Peyer's patch (tissue), 4 donors: Measurements from ENCODE around the gene PRRT2. TPM values are rescaled to one million over a fixed set of nuclear protein-coding genes. Genes with fewer than 3 reads are reported as not detected.
"Not testable (repeated sequence)": the region's sequence is repeated elsewhere in the genome, so short reads cannot be mapped to it uniquely, and the experiment has no call there.

Experiments
- DNase-seq, 3 donors: peaks; one replicate each; pipeline ENCODE4 v3.0.0-alpha.2; 2017 to 2019
- H3K27ac ChIP-seq, 4 donors: fragments of 200-600 bp; sonication (generic); one replicate each; pipeline ENCODE4 v1.5.1; 2016 to 2019
- H3K27me3 ChIP-seq, 2 donors: fragments of 200-600 bp; sonication (generic); one replicate each; pipeline ENCODE4 v1.5.1; 2019
- H3K36me3 ChIP-seq, 3 donors: fragments of 200-600 bp; sonication (generic); one replicate each; pipeline ENCODE4 v1.5.1; 2016 to 2019
- H3K4me1 ChIP-seq, 4 donors: fragments of 200-600 bp; sonication (generic); one replicate each; pipeline ENCODE4 v1.5.1; 2016 to 2019
- H3K4me3 ChIP-seq, 4 donors: fragments of 200-600 bp; sonication (generic); 1 replicate in 3 of 4; 2 replicates in 1 of 4; pipeline ENCODE4 v1.5.1; 2016 to 2019; ENCODE audit warnings: mild to moderate bottlenecking in 1 of 4
- H3K9me3 ChIP-seq, 4 donors: fragments of 200-600 bp; sonication (generic); one replicate each; pipeline ENCODE4 v1.5.1; 2016 to 2019; ENCODE audit warnings: mild to moderate bottlenecking in 1 of 4
- CTCF ChIP-seq, 6 experiments: fragments of 450-650 bp in 4 of 6; fragments of 200-600 bp in 2 of 6; sonication (generic) in 1 of 6; IDR thresholded peaks; one replicate each; pipeline ENCODE4 v1.5.1; 2017 to 2019; ENCODE audit warnings: antibody characterized with exemption in 6 of 6, mild to moderate bottlenecking in 3 of 6, moderate library complexity in 1 of 6
- POLR2A ChIP-seq, 2 donors: fragments of 450-650 bp; IDR thresholded peaks; one replicate each; pipeline ENCODE4 v1.5.1; 2017; ENCODE audit warnings: antibody characterized with exemption in 2 of 2, mild to moderate bottlenecking in 2 of 2, moderate library complexity in 2 of 2
- total RNA-seq, 4 donors: library from RNA; depleted of rRNA; stranded (reverse); fragments of >200 nt; gene quantifications; one replicate each; pipeline ENCODE4 v1.1.0, GENCODE V29; 2016

The PRRT2 gene
- total RNA-seq, 4 donors from 2014 or later, result 0.95 to 3.3 (median 2.5) TPM; not detected in 1

GRCh38 chr16:29790183-29790948 is 21.6 kb upstream of the PRRT2 start, which contains the start of gene KIF22:
Gene KIF22, plus strand, starts transcription at chr16:29790751. Its CDS starts 9 bp downstream, at chr16:29790760.
- Histone ChIP-seq H3K27ac (peak within 1 kb of the TSS; percentile 73 to 88 (median 82)), H3K4me1 (peaks cover 0 to 23% (median 6%) of the 10 kb centered on the region in 4 donors), H3K36me3 (no peaks in the 10 kb centered on the region), H3K27me3 (no peaks in the 10 kb centered on the region), H3K9me3 (no peaks in the 10 kb centered on the region), H3K4me3 (peak within 1 kb of the TSS; percentile 78 to 93 (median 81))
- TF ChIP-seq POLR2A (IDR thresholded peaks at IDR 0.05), result peak; percentile 42 to 52
- peak; percentile 79 to 90 (median 84) for TF ChIP-seq CTCF (IDR thresholded peaks at IDR 0.05)
- peak; percentile 99 to 100 (median 100) for DNase-seq

GRCh38 chr16:29790949-29791844 is 20.8 kb upstream of the PRRT2 start:
- Histone ChIP-seq H3K27ac (peak overlapping the region; percentile 67 to 88 (median 74)), H3K27me3 (no peaks in the 10 kb centered on the region), H3K4me3 (peak overlapping the region; percentile 78 to 93 (median 81)), H3K9me3 (no peaks in the 10 kb centered on the region), H3K36me3 (no peaks in the 10 kb centered on the region), H3K4me1 (peaks cover 0 to 23% (median 4%) of the 10 kb centered on the region in 4 donors)
- TF ChIP-seq POLR2A (IDR thresholded peaks at IDR 0.05), result no peak
- no peak for TF ChIP-seq CTCF (IDR thresholded peaks at IDR 0.05)
- peak in 1 of 3 donors; percentile 49 for DNase-seq

- DNase-seq, result no peak
- TF ChIP-seq CTCF (IDR thresholded peaks at IDR 0.05), result no peak
- TF ChIP-seq POLR2A (IDR thresholded peaks at IDR 0.05), result no peak
Observed at GRCh38 chr16:29791845-29792807, 19.9 kb upstream of the PRRT2 start.

GRCh38 chr16:29793153-29793552 is 18.8 kb upstream of the PRRT2 start:
- not testable (repeated sequence) for DNase-seq, H3K9me3 ChIP-seq, H3K27me3 ChIP-seq, H3K4me3 ChIP-seq, H3K27ac ChIP-seq
- peaks cover 0 to 17% (median 0%) of the 10 kb centered on the region in 3 donors for H3K36me3 ChIP-seq
- H3K4me1 ChIP-seq, result peaks cover 0 to 23% (median 4%) of the 10 kb centered on the region in 4 donors

More at GRCh38 chr16:29791845-29792807, 19.9 kb upstream of the PRRT2 start:
- Histone ChIP-seq H3K9me3 (no peaks in the 10 kb centered on the region), H3K4me3 (peak overlapping the region in 2 of 4 donors; percentile 82 to 93), H3K36me3 (peaks cover 0 to 8% (median 0%) of the 10 kb centered on the region in 3 donors), H3K27me3 (no peaks in the 10 kb centered on the region), H3K27ac (no peak overlapping the region), H3K4me1 (peaks cover 0 to 23% (median 4%) of the 10 kb centered on the region in 4 donors)

GRCh38 chr16:29794231-29794710 is 17.7 kb upstream of the PRRT2 start:
- peaks cover 0 to 23% (median 4%) of the 10 kb centered on the region in 4 donors for H3K4me1 ChIP-seq
- no peaks in the 10 kb centered on the region for H3K9me3 ChIP-seq
- H3K27ac ChIP-seq, result no peak overlapping the region
- peaks cover 0 to 28% (median 0%) of the 10 kb centered on the region in 3 donors for H3K36me3 ChIP-seq
- H3K4me3 ChIP-seq, result no peak overlapping the region
- no peak for DNase-seq
- no peak for TF ChIP-seq CTCF (IDR thresholded peaks at IDR 0.05)
- TF ChIP-seq POLR2A (IDR thresholded peaks at IDR 0.05), result no peak
- H3K27me3 ChIP-seq, result no peaks in the 10 kb centered on the region
